ENCODE data around the gene MYOM1. TPM values are rescaled to one million over a fixed set of nuclear protein-coding genes. Genes with fewer than 3 reads are reported as not detected.

MYOM1 gene
- total RNA-seq, 1 donor from 2014 or later: 1.6 TPM

GRCh38 chr18:3120356-3120755 is 99.4 kb downstream of the MYOM1 start:
- intact Hi-C loops (cut with micrococcal nuclease): no loop called here

GRCh38 chr18:3119401-3120341 is 100.1 kb downstream of the MYOM1 start:
- intact Hi-C loops (cut with micrococcal nuclease): no loop called here

DNA sequence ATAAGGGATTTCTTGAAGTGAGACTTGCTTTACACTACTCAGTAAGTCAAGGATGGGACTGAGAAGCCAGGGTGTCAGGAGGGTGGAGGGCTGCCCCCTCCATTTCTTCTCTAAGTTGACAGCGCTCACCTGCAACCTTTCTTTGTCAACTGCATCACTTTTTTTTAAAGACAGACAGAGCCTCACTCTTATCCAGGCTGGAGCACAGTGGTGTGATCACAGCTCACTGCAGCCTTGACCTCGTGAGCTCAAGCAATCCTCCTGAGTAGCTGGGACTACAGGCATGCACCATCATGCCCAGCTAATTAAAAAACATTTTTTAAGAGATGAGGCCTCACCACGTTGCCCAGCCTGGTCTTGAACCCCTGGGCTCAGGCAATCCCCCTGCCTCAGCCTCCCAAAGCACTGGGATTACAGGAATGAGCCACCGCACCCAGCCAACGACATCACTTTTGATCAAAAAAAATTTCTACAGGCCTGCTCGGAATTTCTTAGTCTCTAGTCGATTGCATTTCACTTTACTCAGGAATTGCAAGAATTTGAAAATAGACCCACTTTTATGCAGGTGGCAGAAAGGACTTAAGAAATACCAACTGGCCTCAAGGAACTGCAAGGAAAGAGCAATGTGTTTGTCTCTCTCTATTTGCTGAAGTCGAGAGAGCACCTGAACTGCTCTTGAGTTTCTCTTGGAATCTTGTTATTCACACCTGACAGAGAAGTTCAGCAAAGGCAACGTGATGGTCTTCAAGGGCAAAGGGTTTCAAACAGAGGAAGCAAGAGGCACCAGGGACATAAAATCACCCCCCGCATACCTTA is 101.4 kb downstream of the MYOM1 start:
- intact Hi-C loops (cut with micrococcal nuclease): no loop called here

GRCh38 chr18:3117493-3118192 is 102.1 kb downstream of the MYOM1 start:
- intact Hi-C loops (cut with micrococcal nuclease): no loop called here

GRCh38 chr18:3115447-3116030 is 104.2 kb downstream of the MYOM1 start:
- intact Hi-C loops (cut with micrococcal nuclease): no loop called here

DNA sequence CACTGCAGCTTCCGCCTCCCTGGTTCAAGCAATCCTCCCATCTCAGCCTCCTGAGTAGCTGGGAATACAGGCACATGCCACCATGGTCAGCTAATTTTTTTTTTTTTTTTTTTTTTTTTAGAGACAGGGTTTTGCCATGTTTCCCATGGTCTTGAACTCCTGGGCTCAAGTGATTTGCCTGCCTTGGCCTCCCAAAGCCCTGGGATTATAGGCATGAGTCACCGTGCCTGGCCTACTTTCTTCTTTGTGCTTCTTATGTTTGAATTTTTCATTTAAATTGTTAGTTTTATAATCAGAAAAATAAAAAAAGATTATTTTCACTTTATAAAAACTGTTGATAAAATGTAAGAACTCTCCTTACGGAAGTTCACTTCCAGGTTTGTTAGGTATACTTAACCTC is 105.3 kb downstream of the MYOM1 start:
- intact Hi-C loops (cut with micrococcal nuclease): no loop called here

GRCh38 chr18:3114026-3114425 is 105.7 kb downstream of the MYOM1 start:
- intact Hi-C loops (cut with micrococcal nuclease): no loop called here

GRCh38 chr18:3111523-3112240 is 108.1 kb downstream of the MYOM1 start:
- intact Hi-C loops (cut with micrococcal nuclease): no loop called here

GRCh38 chr18:3110034-3110752 is 109.6 kb downstream of the MYOM1 start:
- intact Hi-C loops (cut with micrococcal nuclease): no loop called here

DNA sequence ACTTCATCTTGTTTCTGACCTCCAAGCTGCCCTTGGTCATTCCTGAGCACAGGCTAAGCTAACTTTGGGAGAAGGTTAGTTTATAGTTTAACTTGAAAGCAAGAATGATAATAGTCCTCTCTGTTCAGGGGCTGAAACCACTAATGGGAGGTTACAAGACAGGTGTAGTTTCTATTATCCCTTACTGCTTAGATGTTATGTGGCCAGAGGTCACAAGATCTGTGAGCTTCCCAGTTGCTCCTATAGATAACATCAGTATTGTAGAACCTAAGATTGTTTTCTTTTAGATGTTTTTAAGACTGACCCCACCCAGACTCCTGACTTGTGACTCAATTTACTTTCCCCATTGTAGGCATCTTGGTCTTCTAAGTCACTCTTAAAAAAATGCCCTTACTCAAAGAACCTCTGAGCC is 112.0 kb downstream of the MYOM1 start:
- intact Hi-C loops (cut with micrococcal nuclease): no loop called here

- intact Hi-C loops (cut with micrococcal nuclease): no loop called here
Observed at GRCh38 chr18:3104190-3105054, 115.3 kb downstream of the MYOM1 start.

GRCh38 chr18:3103576-3103975 is 116.2 kb downstream of the MYOM1 start:
- intact Hi-C loops (cut with micrococcal nuclease): no loop called here

DNA sequence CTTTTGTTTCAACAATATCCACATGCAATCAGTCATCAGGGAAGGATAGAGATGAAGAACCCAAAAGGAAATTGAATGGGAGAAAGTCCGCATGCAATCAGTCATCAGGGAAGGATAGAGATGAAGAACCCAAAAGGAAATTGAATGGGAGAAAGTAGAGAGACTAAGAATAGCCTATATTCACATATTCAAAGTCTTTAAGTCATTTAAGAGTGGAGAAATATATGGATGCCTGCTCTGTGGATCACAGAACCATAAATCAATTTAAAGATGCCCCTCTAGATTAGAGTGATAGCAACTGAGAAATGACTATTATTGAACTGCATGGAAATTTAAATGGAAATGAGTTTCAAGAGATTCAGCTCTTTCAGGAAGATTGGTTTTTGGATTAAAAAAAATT is 116.8 kb downstream of the MYOM1 start:
- intact Hi-C loops (cut with micrococcal nuclease): no loop called here

DNA sequence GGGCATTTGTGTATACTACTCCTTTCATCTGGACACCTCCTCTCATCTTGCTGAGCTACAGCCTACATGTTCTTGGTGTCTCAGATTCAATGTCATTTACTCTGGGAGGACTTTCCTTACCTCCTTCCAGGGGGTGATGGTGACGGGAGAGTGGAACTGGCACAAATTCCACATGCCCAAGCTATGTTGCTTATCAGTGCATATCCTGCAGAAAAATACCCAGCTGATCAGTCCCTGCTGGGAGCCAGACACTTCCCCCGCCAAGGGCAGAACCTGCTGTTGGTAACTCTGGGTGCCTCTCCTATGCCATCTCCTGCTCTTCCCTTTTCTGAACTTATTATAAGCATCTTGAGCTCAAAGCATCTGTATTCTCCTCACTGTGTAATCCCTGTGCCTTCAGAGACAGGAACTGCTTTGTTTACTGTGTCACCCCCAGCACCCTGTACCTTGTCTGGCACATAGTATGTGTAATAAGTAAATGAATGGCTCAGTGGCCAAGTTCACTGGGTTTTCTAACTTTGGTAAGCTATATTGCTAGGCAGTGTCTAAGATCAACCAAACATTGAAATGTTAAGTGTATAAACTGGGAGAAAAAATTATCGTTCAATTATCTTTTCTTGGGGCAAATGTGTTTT is 119.2 kb downstream of the MYOM1 start:
- intact Hi-C loops (cut with micrococcal nuclease): no loop called here

GRCh38 chr18:3099327-3099726 is 120.4 kb downstream of the MYOM1 start:
- intact Hi-C loops (cut with micrococcal nuclease): no loop called here

DNA sequence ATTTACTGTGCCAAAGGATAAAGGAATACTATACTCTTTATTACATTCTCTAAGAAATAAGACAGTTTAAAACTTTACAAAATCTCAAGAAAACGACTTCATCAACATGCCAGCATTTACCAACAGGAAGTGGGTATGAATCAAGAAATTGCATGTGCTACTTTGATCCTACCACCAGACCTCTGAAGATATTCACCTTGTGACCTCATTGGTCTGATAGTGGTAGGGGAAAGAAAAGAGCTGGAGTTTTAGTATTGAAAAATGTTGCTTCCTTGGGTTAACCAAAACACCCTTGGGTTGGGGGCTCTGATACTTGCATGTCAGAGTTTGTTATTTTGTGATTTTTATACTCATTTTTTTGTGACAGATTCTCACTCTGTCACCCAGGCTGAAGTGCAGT is 122.7 kb downstream of the MYOM1 start:
- intact Hi-C loops (cut with micrococcal nuclease): no loop called here

GRCh38 chr18:3095921-3096320 is 123.8 kb downstream of the MYOM1 start:
- intact Hi-C loops (cut with micrococcal nuclease): no loop called here

DNA sequence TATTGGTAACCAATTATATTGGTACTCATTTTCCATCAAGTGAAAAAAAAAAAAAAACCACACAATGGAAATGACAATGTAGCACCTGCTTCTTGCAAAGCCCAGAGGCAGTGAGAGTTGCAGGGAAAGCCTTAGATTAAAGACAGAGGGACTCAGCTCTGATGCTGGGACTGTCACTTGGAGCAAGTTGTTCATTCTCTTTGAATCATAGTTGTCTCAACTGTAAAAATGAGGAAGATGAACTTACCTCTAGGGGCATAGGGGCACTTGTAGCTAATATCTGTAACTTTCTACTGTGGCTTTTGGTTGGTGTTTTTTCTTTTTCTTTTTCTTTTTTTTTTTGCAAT is 125.5 kb downstream of the MYOM1 start:
- intact Hi-C loops (cut with micrococcal nuclease): no loop called here

Measured in T-helper 1 cell treated with Interleukin-12 subunit alpha and Interleukin-12 subunit beta and Interleukin-4 antibody, amounts not matched to agents 30 ng/mL and 1 ng/mL, for 36 hours (primary cell).